H9 (cell line): ENCODE measurements around the gene SLC23A2. TPM values are rescaled to one million over a fixed set of nuclear protein-coding genes. Genes with fewer than 3 reads are reported as not detected.

Source experiments
- DNase-seq: peaks from one replicate; pipeline ENCODE4 v3.0.0-alpha.2; 2017
- H2AFZ ChIP-seq: one replicate; pipeline ENCODE4 v1.6.1; 2013; ENCODE audit warnings: mild to moderate bottlenecking, low read length, control low read depth, moderate library complexity
- H2AK5ac ChIP-seq: 2 replicates; pipeline ENCODE4 v1.6.1; 2013; ENCODE audit warnings: low read length, control low read depth, mixed read lengths; ENCODE audit not compliant: insufficient read length
- H2BK120ac ChIP-seq: one replicate; pipeline ENCODE4 v1.6.1; 2013; ENCODE audit warnings: low read depth, mild to moderate bottlenecking, low read length, control low read depth, inconsistent platforms; ENCODE audit not compliant: poor library complexity, severe bottlenecking
- H2BK12ac ChIP-seq: 2 replicates; pipeline ENCODE4 v1.6.1; 2013; ENCODE audit warnings: low read length, control low read depth, mixed read lengths, low read depth; ENCODE audit not compliant: insufficient read length
- H2BK15ac ChIP-seq: 2 replicates; pipeline ENCODE4 v1.6.1; 2013; ENCODE audit warnings: low read depth, low read length, control low read depth
- H2BK20ac ChIP-seq: one replicate; pipeline ENCODE4 v1.6.1; 2013; ENCODE audit warnings: low read depth, mild to moderate bottlenecking, low read length, control low read depth, inconsistent platforms; ENCODE audit not compliant: poor library complexity, severe bottlenecking
- H2BK5ac ChIP-seq: 2 replicates; pipeline ENCODE4 v1.6.1; 2013; ENCODE audit warnings: low read length, control low read depth, mixed read lengths; ENCODE audit not compliant: insufficient read length
- H3K14ac ChIP-seq: 2 replicates; pipeline ENCODE4 v1.6.1; 2013; ENCODE audit warnings: low read length, control low read depth; ENCODE audit not compliant: insufficient read depth
- H3K18ac ChIP-seq: 2 replicates; pipeline ENCODE4 v1.6.1; 2013; ENCODE audit warnings: low read depth, mild to moderate bottlenecking, mixed read lengths, low read length, control low read depth; ENCODE audit not compliant: insufficient read length
- H3K23ac ChIP-seq: 2 replicates; pipeline ENCODE4 v1.6.1; 2013; ENCODE audit warnings: low read length, control low read depth, mixed read lengths, low read depth; ENCODE audit not compliant: insufficient read length
- H3K23me2 ChIP-seq: 2 replicates; pipeline ENCODE4 v1.6.1; 2013; ENCODE audit warnings: low read depth, mild to moderate bottlenecking, mixed read lengths, low read length, control low read depth; ENCODE audit not compliant: insufficient read length, poor library complexity, severe bottlenecking
- H3K27ac ChIP-seq: 2 replicates; pipeline ENCODE4 v1.5.1; 2013; ENCODE audit warnings: low read length, control low read depth, mixed read lengths, low read depth; ENCODE audit not compliant: insufficient read length
- H3K27me3 ChIP-seq: 2 replicates; pipeline ENCODE4 v1.6.1; 2013; ENCODE audit warnings: low read length, control low read depth, inconsistent platforms; ENCODE audit not compliant: insufficient read depth
- H3K4ac ChIP-seq: 2 replicates; pipeline ENCODE4 v1.6.1; 2013; ENCODE audit warnings: low read depth, mild to moderate bottlenecking, control low read depth, inconsistent platforms, low read length, moderate library complexity
- H3K4me1 ChIP-seq: 2 replicates; pipeline ENCODE4 v1.6.1; 2013; ENCODE audit warnings: low read length, control low read depth, inconsistent platforms; ENCODE audit not compliant: insufficient read depth
- H3K4me2 ChIP-seq: 2 replicates; pipeline ENCODE4 v1.6.1; 2013; ENCODE audit warnings: low read length, control low read depth, mixed read lengths; ENCODE audit not compliant: insufficient read length, insufficient read depth
- H3K56ac ChIP-seq: 2 replicates; pipeline ENCODE4 v1.6.1; 2013; ENCODE audit warnings: low read depth, mild to moderate bottlenecking, mixed read lengths, low read length, control low read depth; ENCODE audit not compliant: insufficient read length
- H3K79me1 ChIP-seq: 2 replicates; pipeline ENCODE4 v1.6.1; 2013; ENCODE audit warnings: low read depth, mild to moderate bottlenecking, moderate library complexity, low read length, control low read depth, inconsistent platforms; ENCODE audit not compliant: insufficient read depth, poor library complexity, severe bottlenecking
- H3K79me2 ChIP-seq: 2 replicates; pipeline ENCODE4 v1.6.1; 2013; ENCODE audit warnings: low read length, control low read depth, inconsistent platforms; ENCODE audit not compliant: insufficient read depth
- H3K9ac ChIP-seq: 2 replicates; pipeline ENCODE4 v1.6.1; 2013; ENCODE audit warnings: low read length, control low read depth, mixed read lengths; ENCODE audit not compliant: insufficient read length; ENCODE audit errors: extremely low read depth
- H3K9me3 ChIP-seq: one replicate; pipeline ENCODE4 v1.6.1; 2013; ENCODE audit warnings: low read depth, low read length, inconsistent platforms; ENCODE audit not compliant: control insufficient read depth
- H3T11ph ChIP-seq: one replicate; pipeline ENCODE4 v1.6.1; 2013; ENCODE audit warnings: mild to moderate bottlenecking, low read length, control low read depth, inconsistent platforms
- H4K20me1 ChIP-seq: one replicate; pipeline ENCODE4 v1.6.1; 2013; ENCODE audit not compliant: control insufficient read depth, insufficient read length, insufficient read depth
- H4K5ac ChIP-seq: 2 replicates; pipeline ENCODE4 v1.6.1; 2013; ENCODE audit warnings: low read depth, mild to moderate bottlenecking, mixed read lengths, low read length, control low read depth; ENCODE audit not compliant: insufficient read length
- H4K8ac ChIP-seq: replicated peaks from 2 replicates; pipeline ENCODE4 v1.6.1; 2013; ENCODE audit warnings: low read length, control low read depth, mixed read lengths, low read depth; ENCODE audit not compliant: insufficient read length
- H4K91ac ChIP-seq: 2 replicates; pipeline ENCODE4 v1.6.1; 2013; ENCODE audit warnings: low read depth, mild to moderate bottlenecking, moderate library complexity, mixed read lengths, low read length, control low read depth; ENCODE audit not compliant: insufficient read length
- H3K27ac Mint-ChIP-seq, 3 experiments: 2 replicates in 2 of 3; 3 replicates in 1 of 3; pipeline ENCODE4 v1.8.0; 2020 to 2021; ENCODE audit warnings: mixed read lengths in 3 of 3, mild to moderate bottlenecking in 1 of 3, moderate library complexity in 1 of 3
- H3K27me3 Mint-ChIP-seq: 2 replicates; pipeline ENCODE4 v1.8.0; 2021; ENCODE audit warnings: low read depth, mild to moderate bottlenecking, moderate library complexity, mixed read lengths
- H3K36me3 Mint-ChIP-seq, 3 experiments: 2 replicates in 2 of 3; 3 replicates in 1 of 3; pipeline ENCODE4 v1.8.0; 2020 to 2021; ENCODE audit warnings: low read depth in 3 of 3, mixed read lengths in 3 of 3; ENCODE audit not compliant: insufficient read depth in 1 of 3
- H3K4me1 Mint-ChIP-seq, 2 experiments: 2 replicates each; pipeline ENCODE4 v1.8.0; 2020; ENCODE audit warnings: mixed read lengths in 2 of 2
- H3K4me3 Mint-ChIP-seq, 2 experiments: 2 replicates in 1 of 2; 3 replicates in 1 of 2; pipeline ENCODE4 v1.8.0; 2020 to 2021; ENCODE audit warnings: mild to moderate bottlenecking in 2 of 2, mixed read lengths in 2 of 2, moderate library complexity in 1 of 2
- H3K9me3 Mint-ChIP-seq, 2 experiments: 2 replicates in 1 of 2; 3 replicates in 1 of 2; pipeline ENCODE4 v1.8.0; 2020; ENCODE audit warnings: mild to moderate bottlenecking in 2 of 2, mixed read lengths in 2 of 2, moderate library complexity in 1 of 2
- WGBS: extraction: QIAGEN DNeasy Blood & Tissue Kit; methylation state at CpG from one replicate; pipeline ENCODE4 v1.1.7; 2013; ENCODE audit warnings: missing lambda C conversion rate, low lambda C conversion rate, mixed read lengths; ENCODE audit not compliant: insufficient read length; ENCODE audit errors: extremely low coverage; 5-methylcytosine and 5-hydroxymethylcytosine counted together
- total RNA-seq: library from RNA; stranded (reverse); gene quantifications from 2 replicates; pipeline ENCODE4 v1.2.1, GENCODE V29; 2021
- TF ChIP-seq, protein P1 (sequence below): fragments of 200-600 bp; sonication (generic); conservative IDR thresholded peaks from 3 replicates; pipeline ENCODE4 v1.8.0; 2021; ENCODE audit warnings: antibody characterized with exemption, mild to moderate bottlenecking

Gene SLC23A2
- total RNA-seq, 1 experiment from 2014 or later = 16.5 TPM

DNA sequence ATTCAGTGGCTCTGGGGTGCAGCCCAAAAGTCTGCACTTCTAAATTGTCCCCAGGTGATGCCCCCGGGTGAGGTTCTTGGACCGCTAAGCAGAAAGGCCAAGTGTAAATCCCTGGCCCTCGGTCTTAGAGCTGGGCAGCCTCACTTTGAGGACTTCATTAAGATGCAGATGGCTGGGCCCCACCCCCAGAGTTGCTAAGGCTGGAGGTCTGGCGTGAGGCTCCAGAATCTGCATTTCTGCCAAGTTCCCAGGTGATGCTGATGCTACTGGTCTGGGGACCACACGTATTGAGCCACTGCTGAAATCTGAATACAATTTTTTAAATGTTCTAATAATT lies 735 bp upstream of the SLC23A2 start:
- no peak overlapping the region; a peak in 1 of 7 replicates for H3K27ac Mint-ChIP-seq
- peak overlapping the region; percentile 79 to 92 for H3K4me3 Mint-ChIP-seq
- Histone ChIP-seq H3T11ph (no peak overlapping the region), H3K4me2 (peak overlapping the region; percentile 75), H4K5ac (no peak overlapping the region), H3K27ac (no peak overlapping the region), H3K9ac (no peak overlapping the region), H3K56ac (no peak overlapping the region), H3K23me2 (peaks cover 13% of the 10 kb centered on the region), H3K23ac (no peak overlapping the region), H2BK5ac (no peak overlapping the region), H3K14ac (no peak overlapping the region), H4K8ac (no peak overlapping the region), H2AFZ (no peak overlapping the region), H3K9me3 (no peaks in the 10 kb centered on the region), H3K79me1 (peaks cover 3% of the 10 kb centered on the region), H3K4ac (no peak overlapping the region), H2BK20ac (no peak overlapping the region), H4K91ac (no peak overlapping the region), H2BK120ac (no peak overlapping the region), H2AK5ac (no peak overlapping the region), H2BK12ac (no peak overlapping the region), H2BK15ac (no peak overlapping the region), H3K18ac (no peak overlapping the region), H3K4me1 (no peaks in the 10 kb centered on the region), H3K79me2 (no peaks in the 10 kb centered on the region), H3K27me3 (no peaks in the 10 kb centered on the region), H4K20me1 (no peaks in the 10 kb centered on the region)
- no peaks in the 10 kb centered on the region for H3K9me3 Mint-ChIP-seq
- TF ChIP-seq, protein P1, sequence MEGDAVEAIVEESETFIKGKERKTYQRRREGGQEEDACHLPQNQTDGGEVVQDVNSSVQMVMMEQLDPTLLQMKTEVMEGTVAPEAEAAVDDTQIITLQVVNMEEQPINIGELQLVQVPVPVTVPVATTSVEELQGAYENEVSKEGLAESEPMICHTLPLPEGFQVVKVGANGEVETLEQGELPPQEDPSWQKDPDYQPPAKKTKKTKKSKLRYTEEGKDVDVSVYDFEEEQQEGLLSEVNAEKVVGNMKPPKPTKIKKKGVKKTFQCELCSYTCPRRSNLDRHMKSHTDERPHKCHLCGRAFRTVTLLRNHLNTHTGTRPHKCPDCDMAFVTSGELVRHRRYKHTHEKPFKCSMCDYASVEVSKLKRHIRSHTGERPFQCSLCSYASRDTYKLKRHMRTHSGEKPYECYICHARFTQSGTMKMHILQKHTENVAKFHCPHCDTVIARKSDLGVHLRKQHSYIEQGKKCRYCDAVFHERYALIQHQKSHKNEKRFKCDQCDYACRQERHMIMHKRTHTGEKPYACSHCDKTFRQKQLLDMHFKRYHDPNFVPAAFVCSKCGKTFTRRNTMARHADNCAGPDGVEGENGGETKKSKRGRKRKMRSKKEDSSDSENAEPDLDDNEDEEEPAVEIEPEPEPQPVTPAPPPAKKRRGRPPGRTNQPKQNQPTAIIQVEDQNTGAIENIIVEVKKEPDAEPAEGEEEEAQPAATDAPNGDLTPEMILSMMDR = no peak
- H3K36me3 Mint-ChIP-seq = no peaks in the 10 kb centered on the region
- WGBS = no CpG with 5 or more reads among the region's 5 CpGs
- peaks cover 15 to 24% of the 10 kb centered on the region in 2 experiments for H3K4me1 Mint-ChIP-seq
- H3K27me3 Mint-ChIP-seq = peaks cover 20% of the 10 kb centered on the region
- peak; percentile 81 for DNase-seq
